Measurements from ENCODE around the gene CALML5. TPM values are rescaled to one million over a fixed set of nuclear protein-coding genes. Genes with fewer than 3 reads are reported as not detected.

Gene CALML5
- total and polyA plus RNA-seq, 4 donors, result not detected

DNA sequence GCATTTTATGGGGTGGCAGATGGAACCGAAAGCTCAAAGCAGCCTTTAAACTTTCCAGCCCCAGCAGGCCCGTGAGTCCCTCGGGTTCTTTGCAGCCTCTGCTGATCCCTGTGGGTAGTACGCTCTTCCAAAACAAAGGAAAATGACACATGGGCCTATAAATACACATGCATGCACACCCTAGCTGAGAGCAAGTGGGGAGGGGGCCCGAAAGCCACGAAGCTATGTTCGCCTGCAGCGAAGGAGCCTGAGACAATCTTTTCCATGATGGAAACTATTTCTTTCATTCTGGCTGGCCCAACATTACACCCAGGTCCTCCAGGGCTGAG lies 32.2 kb downstream of the CALML5 start:
- no peaks in the 10 kb centered on the region for H3K36me3 ChIP-seq (ENCODE audit: control insufficient read depth, insufficient read depth, low read length)
- peak overlapping the region; percentile 90 for H3K27ac ChIP-seq (ENCODE audit: low read depth, low read length)
- H3K27me3 ChIP-seq (ENCODE audit: control insufficient read depth, insufficient read depth, low read length), result no peaks in the 10 kb centered on the region
- DNase-seq (ENCODE audit: low read depth in 4 of 6, low spot score in 6 of 6), result peak in 2 of 6 donors; percentile 50 to 53
- no peak overlapping the region for H3K4me3 ChIP-seq (ENCODE audit: low read depth, low read length)
- H3K9me3 ChIP-seq (ENCODE audit: control insufficient read depth, insufficient read depth, low read length), result no peaks in the 10 kb centered on the region
- H3K4me1 ChIP-seq (ENCODE audit: control insufficient read depth, insufficient read depth, low read length), result peaks cover 33% of the 10 kb centered on the region
- WGBS (ENCODE audit: insufficient coverage), result 53% methylated on average over 7 of the region's 8 CpGs

DNA sequence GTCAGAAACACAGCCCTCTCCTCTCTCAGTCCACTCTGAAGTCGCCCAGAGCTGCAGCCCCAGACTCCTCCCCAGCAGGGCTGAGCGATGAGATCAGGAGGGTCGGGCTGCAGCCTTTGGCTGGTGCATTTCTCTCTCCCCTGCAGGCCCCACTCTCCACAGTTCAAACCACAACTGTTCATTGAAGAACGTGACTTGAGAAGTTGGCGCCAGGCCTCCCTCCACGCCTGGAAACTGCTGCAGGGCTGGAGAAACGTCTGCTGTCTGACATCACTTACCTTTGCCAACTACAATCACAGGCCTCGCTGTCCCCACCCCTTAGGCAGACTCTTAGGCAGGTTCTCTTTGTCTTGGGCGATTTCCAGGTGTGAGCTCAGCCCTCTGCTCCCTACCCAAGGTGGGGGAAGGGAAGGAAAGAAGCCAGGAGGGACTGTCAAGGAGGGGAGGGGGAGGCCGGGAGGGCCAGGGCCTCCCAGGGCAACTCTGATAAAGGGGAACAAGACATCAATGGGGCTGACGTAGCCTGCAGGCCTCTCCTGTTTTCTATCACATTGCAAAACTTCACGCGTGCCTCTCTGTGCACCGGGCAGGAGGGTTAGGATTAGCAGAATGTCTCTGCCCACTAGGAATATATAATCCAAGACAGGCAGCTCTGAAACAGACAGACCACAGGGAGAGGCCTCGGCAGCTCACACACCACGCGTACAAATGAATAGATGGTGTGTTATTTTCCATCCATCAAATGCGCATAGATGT lies 32.7 kb downstream of the CALML5 start:
- DNase-seq (ENCODE audit: low read depth in 4 of 6, low spot score in 6 of 6), result peak in 2 of 6 donors; percentile 50 to 79
- H3K9me3 ChIP-seq (ENCODE audit: control insufficient read depth, insufficient read depth, low read length), result no peaks in the 10 kb centered on the region
- H3K4me1 ChIP-seq (ENCODE audit: control insufficient read depth, insufficient read depth, low read length), result peaks cover 33% of the 10 kb centered on the region
- H3K27me3 ChIP-seq (ENCODE audit: control insufficient read depth, insufficient read depth, low read length), result no peaks in the 10 kb centered on the region
- WGBS (ENCODE audit: insufficient coverage), result 42% methylated on average over 11 of the region's 18 CpGs
- no peak overlapping the region for H3K4me3 ChIP-seq (ENCODE audit: low read depth, low read length)
- no peaks in the 10 kb centered on the region for H3K36me3 ChIP-seq (ENCODE audit: control insufficient read depth, insufficient read depth, low read length)
- peak overlapping the region; percentile 90 for H3K27ac ChIP-seq (ENCODE audit: low read depth, low read length)

DNA sequence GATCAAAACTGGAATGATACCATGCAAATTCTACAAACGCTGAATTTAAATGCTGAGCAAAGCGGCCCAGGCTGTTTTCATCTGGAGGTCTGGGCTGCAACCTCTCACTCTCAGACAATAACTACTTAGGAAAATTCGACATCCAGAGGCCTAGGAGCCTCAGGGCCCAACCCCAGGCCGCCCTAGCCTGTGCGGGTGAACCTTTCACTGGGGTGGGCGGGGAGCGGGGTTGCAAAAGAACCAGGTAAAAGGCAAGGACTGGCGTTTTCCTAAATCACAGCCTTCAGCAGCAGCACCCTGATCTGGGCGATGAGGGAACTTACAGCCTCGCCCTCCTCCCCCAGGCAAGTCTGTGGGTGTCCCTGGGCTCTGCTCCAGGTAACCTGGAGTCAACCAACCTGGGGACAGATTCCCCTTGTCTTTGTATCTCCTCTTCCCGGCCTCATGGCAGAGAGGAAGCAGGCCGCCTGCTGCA lies 33.4 kb downstream of the CALML5 start:
- Histone ChIP-seq H3K4me1 (ENCODE audit: control insufficient read depth, insufficient read depth, low read length) (peaks cover 33% of the 10 kb centered on the region), H3K9me3 (ENCODE audit: control insufficient read depth, insufficient read depth, low read length) (no peaks in the 10 kb centered on the region), H3K27me3 (ENCODE audit: control insufficient read depth, insufficient read depth, low read length) (no peaks in the 10 kb centered on the region), H3K4me3 (ENCODE audit: low read depth, low read length) (no peak overlapping the region), H3K36me3 (ENCODE audit: control insufficient read depth, insufficient read depth, low read length) (no peaks in the 10 kb centered on the region), H3K27ac (ENCODE audit: low read depth, low read length) (peak overlapping the region; percentile 90)
- WGBS (ENCODE audit: insufficient coverage), result 76% methylated on average over 12 of the region's 12 CpGs
- DNase-seq (ENCODE audit: low read depth in 4 of 6, low spot score in 6 of 6), result no peak

DNA sequence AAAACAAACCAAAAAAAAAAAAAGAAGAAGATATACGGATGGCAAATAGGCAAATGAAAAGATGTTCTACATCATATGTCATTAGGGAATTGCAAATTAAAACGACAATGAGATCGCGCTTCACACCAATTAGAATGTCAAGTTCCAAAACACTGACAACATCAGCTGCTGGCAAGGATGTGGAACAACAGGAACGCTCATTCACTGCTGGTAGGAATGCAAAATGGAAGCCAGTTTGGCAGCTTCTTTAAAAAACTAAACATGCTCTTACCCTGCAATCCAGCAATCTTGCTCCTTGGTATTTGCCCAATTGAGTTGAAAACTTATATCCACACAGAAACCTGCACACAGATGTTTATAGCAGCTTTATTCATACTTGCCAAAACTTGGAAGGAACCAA lies 34.8 kb downstream of the CALML5 start:
- Histone ChIP-seq H3K4me1 (ENCODE audit: control insufficient read depth, insufficient read depth, low read length) (peaks cover 31% of the 10 kb centered on the region), H3K27ac (ENCODE audit: low read depth, low read length) (no peak overlapping the region), H3K9me3 (ENCODE audit: control insufficient read depth, insufficient read depth, low read length) (no peaks in the 10 kb centered on the region), H3K4me3 (ENCODE audit: low read depth, low read length) (no peak overlapping the region), H3K27me3 (ENCODE audit: control insufficient read depth, insufficient read depth, low read length) (no peaks in the 10 kb centered on the region), H3K36me3 (ENCODE audit: control insufficient read depth, insufficient read depth, low read length) (no peaks in the 10 kb centered on the region)
- 50% methylated on average over 3 of the region's 5 CpGs for WGBS (ENCODE audit: insufficient coverage)
- no peak for DNase-seq (ENCODE audit: low read depth in 4 of 6, low spot score in 6 of 6)

DNA sequence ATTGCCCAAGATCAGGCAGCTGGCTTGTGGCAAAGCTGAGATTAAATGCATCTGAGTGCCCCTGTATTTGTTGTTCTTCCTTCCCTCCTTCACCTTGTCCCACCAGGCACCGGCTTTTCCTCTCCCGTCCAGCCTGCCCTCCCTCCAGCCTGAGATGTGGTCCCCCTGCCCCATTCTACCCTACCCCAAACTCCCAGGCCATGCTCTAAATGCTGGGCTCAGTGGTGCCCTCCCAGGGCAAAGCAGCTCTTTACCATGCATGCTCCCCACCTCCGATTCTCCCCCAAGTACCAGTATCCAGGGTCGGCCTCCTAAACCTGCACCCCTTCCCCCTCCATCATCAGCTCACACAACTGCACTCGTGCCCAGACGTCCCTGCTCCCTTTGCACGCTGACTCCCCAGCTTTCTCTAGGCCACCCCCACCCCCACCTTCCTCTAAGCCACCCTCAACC lies 36.5 kb downstream of the CALML5 start:
- no peaks in the 10 kb centered on the region for H3K27me3 ChIP-seq (ENCODE audit: control insufficient read depth, insufficient read depth, low read length)
- WGBS (ENCODE audit: insufficient coverage), result 87% methylated on average over 6 of the region's 7 CpGs
- H3K36me3 ChIP-seq (ENCODE audit: control insufficient read depth, insufficient read depth, low read length), result no peaks in the 10 kb centered on the region
- peak overlapping the region; percentile 79 for H3K27ac ChIP-seq (ENCODE audit: low read depth, low read length)
- no peak for DNase-seq (ENCODE audit: low read depth in 4 of 6, low spot score in 6 of 6)
- no peaks in the 10 kb centered on the region for H3K9me3 ChIP-seq (ENCODE audit: control insufficient read depth, insufficient read depth, low read length)
- no peak overlapping the region for H3K4me3 ChIP-seq (ENCODE audit: low read depth, low read length)
- H3K4me1 ChIP-seq (ENCODE audit: control insufficient read depth, insufficient read depth, low read length), result peaks cover 14% of the 10 kb centered on the region

DNA sequence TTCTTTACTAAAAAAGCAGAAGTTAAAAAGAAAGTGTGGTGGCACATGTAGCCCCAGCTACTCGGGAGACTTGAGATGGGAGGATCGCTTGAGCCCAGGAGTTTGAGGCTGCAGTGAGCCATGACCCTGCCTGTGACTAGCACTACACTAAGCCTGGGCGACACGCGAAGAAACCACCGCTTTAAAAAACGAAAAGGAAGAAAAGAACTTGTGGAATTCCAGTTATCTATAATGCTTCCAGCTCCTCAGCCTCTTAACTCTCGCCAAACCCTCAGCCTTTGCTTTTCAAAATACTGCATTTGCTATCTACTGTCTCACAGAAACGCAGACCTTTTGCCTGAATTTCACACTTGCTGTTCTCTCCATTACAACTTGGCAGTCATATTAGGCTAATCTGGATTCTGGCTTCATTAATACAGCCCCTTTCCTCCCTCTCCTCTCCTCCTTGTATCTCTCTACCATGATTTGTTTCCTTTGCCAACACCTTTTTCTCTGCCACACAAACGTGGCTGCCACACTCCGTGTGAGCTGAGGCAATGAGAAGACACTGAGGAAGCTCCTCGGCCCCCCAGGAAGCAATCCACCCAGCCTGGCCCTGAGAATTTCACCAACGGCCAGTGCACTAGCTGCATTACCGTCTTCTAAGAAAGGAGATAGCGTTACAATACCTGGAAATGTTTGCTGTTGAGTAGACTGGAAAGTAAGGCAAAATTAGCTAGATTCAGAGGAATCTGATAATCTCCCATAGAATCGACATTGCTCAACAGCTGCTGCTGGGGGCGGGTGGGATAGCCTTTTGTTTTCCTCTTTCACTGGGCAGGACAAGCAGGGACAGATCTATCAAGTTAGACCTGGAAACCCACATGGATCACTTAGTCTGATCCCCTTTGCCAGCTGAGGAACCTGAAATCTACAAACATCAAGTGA lies 37.2 kb downstream of the CALML5 start:
- Histone ChIP-seq H3K36me3 (ENCODE audit: control insufficient read depth, insufficient read depth, low read length) (no peaks in the 10 kb centered on the region), H3K4me1 (ENCODE audit: control insufficient read depth, insufficient read depth, low read length) (peaks cover 13% of the 10 kb centered on the region), H3K9me3 (ENCODE audit: control insufficient read depth, insufficient read depth, low read length) (no peaks in the 10 kb centered on the region), H3K4me3 (ENCODE audit: low read depth, low read length) (no peak overlapping the region), H3K27me3 (ENCODE audit: control insufficient read depth, insufficient read depth, low read length) (no peaks in the 10 kb centered on the region), H3K27ac (ENCODE audit: low read depth, low read length) (peak overlapping the region; percentile 79)
- no peak for DNase-seq (ENCODE audit: low read depth in 4 of 6, low spot score in 6 of 6)
- WGBS (ENCODE audit: insufficient coverage), result 77% methylated on average over 17 of the region's 17 CpGs

DNA sequence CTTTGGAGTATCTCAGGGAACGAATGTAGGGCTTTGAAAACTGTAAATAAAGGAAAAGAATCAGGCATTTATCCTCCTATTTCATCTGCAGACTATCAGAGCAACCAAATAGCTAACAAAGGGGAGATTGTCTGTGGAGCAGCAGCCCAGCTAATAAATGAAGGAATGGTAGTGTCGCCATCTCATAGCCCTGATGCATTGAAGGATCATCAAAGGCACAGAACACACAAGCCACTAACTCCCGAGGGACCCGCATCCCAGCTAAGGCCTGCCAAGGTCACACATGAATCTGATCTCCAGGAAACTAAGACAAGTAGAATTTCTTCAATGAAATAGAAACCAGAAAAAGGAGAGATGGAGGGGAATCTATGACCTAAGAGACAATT lies 38.2 kb downstream of the CALML5 start:
- WGBS (ENCODE audit: insufficient coverage), result no CpG with 5 or more reads among the region's 4 CpGs
- Histone ChIP-seq H3K36me3 (ENCODE audit: control insufficient read depth, insufficient read depth, low read length) (peaks cover 6% of the 10 kb centered on the region), H3K9me3 (ENCODE audit: control insufficient read depth, insufficient read depth, low read length) (no peaks in the 10 kb centered on the region), H3K27ac (ENCODE audit: low read depth, low read length) (peak overlapping the region; percentile 79), H3K4me3 (ENCODE audit: low read depth, low read length) (no peak overlapping the region), H3K27me3 (ENCODE audit: control insufficient read depth, insufficient read depth, low read length) (no peaks in the 10 kb centered on the region), H3K4me1 (ENCODE audit: control insufficient read depth, insufficient read depth, low read length) (peaks cover 3% of the 10 kb centered on the region)
- DNase-seq (ENCODE audit: low read depth in 4 of 6, low spot score in 6 of 6), result peak in 1 of 6 donors; percentile 10

DNA sequence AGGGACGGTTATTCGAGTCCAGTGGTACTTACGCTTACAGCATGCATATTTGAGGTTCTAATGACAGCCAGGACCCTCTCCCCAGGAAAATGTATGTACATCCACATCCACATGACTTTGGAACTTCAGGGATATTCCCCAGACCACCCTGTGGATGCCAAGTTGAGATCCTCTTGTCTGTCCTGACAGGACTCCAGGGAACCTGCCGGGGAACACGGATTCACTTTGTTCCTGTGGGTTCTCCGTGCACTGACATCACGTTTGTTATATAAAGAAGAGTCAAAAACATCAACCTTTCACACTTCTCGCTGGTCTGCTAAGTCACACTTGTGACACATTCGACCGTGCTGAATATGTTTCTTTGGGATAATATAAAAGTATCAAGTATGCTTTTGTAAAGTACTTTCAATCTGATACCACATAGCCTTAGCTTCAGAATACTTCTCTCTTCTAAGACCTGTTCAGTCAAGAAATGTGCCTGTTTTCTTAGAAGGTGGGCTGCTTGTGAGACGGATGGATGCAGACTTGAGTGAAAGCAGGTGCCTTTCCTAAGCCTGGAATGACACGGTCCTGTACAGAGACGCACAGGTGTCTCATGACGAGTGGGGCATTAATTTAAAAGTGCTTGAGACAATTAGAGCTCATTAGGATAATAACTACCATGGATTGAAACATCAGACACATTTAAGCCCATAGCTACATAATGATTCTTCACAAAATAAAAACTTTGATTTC lies 38.7 kb downstream of the CALML5 start:
- WGBS (ENCODE audit: insufficient coverage), result 93% methylated on average over 3 of the region's 14 CpGs

DNA sequence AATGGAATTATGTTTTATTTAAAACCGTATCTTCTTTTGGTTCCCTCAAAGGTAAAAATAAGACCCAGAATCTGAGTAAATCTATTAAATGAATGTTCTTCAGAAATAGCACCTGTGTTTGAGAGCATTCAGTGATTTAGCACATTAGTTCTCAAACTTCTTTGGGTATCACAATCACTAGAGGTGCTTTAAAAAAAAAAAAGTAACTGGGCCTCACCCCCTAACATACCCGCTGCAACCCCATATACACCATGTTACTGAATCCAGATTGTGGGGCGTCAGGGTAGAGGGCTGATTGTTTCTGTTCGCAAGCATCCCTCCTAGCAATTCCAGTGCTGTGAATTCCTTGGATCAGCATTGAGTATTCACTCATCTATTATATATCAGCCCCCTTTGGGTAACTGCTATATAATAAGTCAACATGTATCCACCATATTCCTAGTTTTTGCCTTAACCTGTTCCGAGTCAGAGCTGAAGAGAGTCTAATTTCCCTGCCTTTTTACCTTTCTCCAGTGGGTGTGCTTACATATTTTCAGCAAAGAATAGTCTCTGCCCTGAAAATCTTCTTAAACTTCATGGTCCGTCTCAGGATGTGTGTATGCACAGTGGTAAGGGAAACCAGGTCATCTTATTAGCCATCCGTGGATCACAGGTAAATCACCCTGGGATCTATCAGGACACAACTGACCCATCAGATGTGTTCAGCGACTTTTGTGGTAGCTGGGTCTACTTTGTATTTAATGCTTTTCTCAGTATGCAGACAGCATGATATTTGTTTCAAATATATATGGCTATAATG lies 40.2 kb downstream of the CALML5 start:
- Histone ChIP-seq H3K9me3 (ENCODE audit: control insufficient read depth, insufficient read depth, low read length) (no peaks in the 10 kb centered on the region), H3K36me3 (ENCODE audit: control insufficient read depth, insufficient read depth, low read length) (peaks cover 8% of the 10 kb centered on the region), H3K27ac (ENCODE audit: low read depth, low read length) (no peak overlapping the region), H3K27me3 (ENCODE audit: control insufficient read depth, insufficient read depth, low read length) (no peaks in the 10 kb centered on the region), H3K4me1 (ENCODE audit: control insufficient read depth, insufficient read depth, low read length) (no peaks in the 10 kb centered on the region), H3K4me3 (ENCODE audit: low read depth, low read length) (no peak overlapping the region)
- WGBS (ENCODE audit: insufficient coverage), result 89% methylated on average over 6 of the region's 8 CpGs
- DNase-seq (ENCODE audit: low read depth in 4 of 6, low spot score in 6 of 6), result no peak

More for the DNA sequence above, 38.7 kb downstream of the CALML5 start:
- Histone ChIP-seq H3K9me3 (ENCODE audit: control insufficient read depth, insufficient read depth, low read length) (no peaks in the 10 kb centered on the region), H3K4me1 (ENCODE audit: control insufficient read depth, insufficient read depth, low read length) (no peaks in the 10 kb centered on the region), H3K27me3 (ENCODE audit: control insufficient read depth, insufficient read depth, low read length) (no peaks in the 10 kb centered on the region), H3K36me3 (ENCODE audit: control insufficient read depth, insufficient read depth, low read length) (peaks cover 6% of the 10 kb centered on the region), H3K27ac (ENCODE audit: low read depth, low read length) (peak overlapping the region; percentile 79), H3K4me3 (ENCODE audit: low read depth, low read length) (no peak overlapping the region)
- DNase-seq (ENCODE audit: low read depth in 4 of 6, low spot score in 6 of 6), result no peak

Data from spinal cord (tissue), 10 donors.